ENCODE measurements around the gene SPHKAP.
"Not testable (repeated sequence)": the region's sequence is repeated elsewhere in the genome, so short reads cannot be mapped to it uniquely, and the experiment has no call there.

SPHKAP gene

GRCh38 chr2:228039752-228040534 is 141.5 kb downstream of the SPHKAP start:
- DNase-seq (ENCODE audit: low read depth in 2 of 2), result no peak

- no peak for DNase-seq (ENCODE audit: low read depth in 2 of 2)
Measured at GRCh38 chr2:228038967-228039366, 142.5 kb downstream of the SPHKAP start.

- no peak for DNase-seq (ENCODE audit: low read depth in 2 of 2)
Measured at GRCh38 chr2:228037915-228038314, 143.6 kb downstream of the SPHKAP start.

GRCh38 chr2:228023619-228024018 is 157.9 kb downstream of the SPHKAP start:
- no peak for DNase-seq (ENCODE audit: low read depth in 2 of 2)

- DNase-seq (ENCODE audit: low read depth in 2 of 2), result no peak
Measured at GRCh38 chr2:228018311-228018710, 163.2 kb downstream of the SPHKAP start.

- DNase-seq (ENCODE audit: low read depth in 2 of 2), result no peak
Measured at GRCh38 chr2:228017784-228018183, 163.7 kb downstream of the SPHKAP start.

DNA sequence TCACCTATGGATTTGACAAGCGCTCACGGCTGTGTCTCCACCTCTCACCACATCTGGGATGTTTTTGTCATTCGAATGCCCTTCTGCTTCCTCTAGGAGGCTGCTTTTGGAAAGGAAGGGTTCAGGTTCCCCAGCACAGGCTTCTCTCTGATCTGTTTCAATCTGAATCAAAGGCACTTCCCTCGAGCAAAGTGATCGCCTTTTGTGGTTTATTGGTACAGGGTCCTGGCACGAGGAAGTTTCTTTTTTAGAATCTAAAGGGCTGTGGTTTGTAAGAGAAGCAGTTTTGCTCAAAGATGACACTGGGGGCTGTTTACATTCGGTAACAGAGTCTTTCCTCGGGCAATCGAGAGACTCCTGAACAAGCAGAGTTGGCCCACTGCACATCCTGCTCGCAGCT is 165.1 kb downstream of the SPHKAP start:
- no peak for DNase-seq (ENCODE audit: low read depth in 2 of 2)

DNA sequence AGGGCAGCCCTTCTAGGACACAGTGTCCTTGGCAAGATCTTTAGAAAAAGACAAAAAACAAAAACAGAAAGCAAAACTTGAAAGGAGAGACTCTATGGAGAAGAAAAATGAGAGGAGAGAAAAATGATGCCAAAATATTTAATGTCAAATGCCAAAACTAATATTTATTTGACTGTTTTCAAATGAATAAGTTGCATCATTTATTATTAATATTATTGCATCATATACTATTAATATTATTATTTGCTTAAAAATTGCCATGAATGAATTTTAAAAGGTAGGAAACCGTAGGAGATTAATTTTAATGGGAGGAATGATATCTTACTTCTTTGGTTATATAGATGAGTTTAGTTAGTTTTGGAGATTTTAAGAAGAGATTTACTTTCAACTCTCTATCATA is 165.7 kb downstream of the SPHKAP start:
- DNase-seq (ENCODE audit: low read depth in 2 of 2), result no peak

DNA sequence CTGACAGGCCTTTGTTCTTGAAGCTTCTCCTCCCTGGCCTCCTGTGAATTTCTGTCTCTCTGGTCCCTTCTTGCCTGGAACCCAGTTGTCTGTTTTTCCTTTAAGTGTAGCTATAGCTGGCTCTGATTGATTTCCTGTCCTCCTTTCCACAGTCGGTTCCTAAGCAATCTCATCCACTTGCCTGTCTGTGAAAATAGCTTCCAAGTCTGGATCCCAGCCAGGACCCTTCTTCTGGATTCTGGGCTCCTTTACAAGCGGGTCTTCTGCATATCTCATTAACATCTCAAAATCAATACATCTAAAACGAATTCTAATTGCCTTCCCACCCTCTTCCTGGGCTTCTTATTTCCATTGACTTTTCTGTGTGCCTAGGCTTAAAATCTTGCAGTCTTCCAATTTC is 185.1 kb downstream of the SPHKAP start:
- no peak for DNase-seq (ENCODE audit: low read depth in 2 of 2)

- DNase-seq (ENCODE audit: low read depth in 2 of 2), result no peak
Measured at GRCh38 chr2:227990937-227991336, 190.6 kb downstream of the SPHKAP start.

GRCh38 chr2:227973241-227973640 is 208.2 kb downstream of the SPHKAP start:
- DNase-seq (ENCODE audit: low read depth in 2 of 2), result no peak

DNA sequence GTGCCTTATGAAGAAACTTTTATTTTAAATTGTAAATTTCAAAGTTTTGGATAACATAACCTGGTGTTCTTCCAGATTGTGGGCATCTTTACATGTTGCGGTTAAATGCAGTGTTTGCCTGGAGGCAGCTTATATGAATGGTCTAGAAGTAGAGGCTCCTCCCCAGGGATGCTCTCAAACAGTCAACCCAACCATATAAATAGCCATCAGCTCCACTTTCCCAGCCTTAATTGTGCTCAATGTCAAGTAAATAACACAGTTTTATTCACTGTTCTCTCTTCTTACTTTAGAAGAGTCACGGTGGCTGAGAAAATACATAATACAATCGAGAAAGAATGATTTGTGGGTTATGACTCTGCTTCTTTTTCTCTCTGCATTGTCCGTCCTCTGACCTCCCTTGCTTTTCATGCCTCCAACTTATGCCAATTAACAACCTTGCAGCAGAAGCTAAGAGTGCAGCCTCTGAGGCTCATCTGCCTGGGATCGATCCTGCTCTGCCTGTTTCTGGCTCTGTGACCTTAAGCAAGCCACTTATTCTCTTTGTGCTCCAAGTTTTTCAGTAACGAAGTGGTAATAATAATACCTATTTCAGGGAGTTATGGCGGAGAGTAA is 209.8 kb downstream of the SPHKAP start:
- DNase-seq (ENCODE audit: low read depth in 2 of 2), result no peak

DNA sequence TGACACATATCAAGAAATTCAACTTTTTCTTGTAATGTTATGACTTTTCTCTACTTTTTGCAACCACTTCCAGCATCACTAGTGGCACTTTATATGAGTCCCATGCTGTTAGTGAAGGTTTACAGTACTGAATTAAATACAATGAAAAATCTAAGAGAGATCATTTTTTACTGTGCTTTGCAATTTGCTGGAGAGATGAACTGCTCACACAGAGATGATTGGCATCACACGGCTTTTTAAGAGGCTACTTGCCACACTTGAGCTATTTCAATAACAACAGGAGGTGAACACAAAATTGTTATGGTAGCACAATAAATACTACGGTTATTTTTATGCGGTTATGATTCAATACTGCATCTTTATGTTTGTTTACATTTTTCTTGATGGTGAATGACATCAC is 221.2 kb downstream of the SPHKAP start:
- no peak for DNase-seq (ENCODE audit: low read depth in 2 of 2)

GRCh38 chr2:227942965-227943364 is 238.5 kb downstream of the SPHKAP start:
- DNase-seq (ENCODE audit: low read depth in 2 of 2), result no peak

- DNase-seq (ENCODE audit: low read depth in 2 of 2), result no peak
Measured at GRCh38 chr2:227942021-227942420, 239.5 kb downstream of the SPHKAP start.

DNA sequence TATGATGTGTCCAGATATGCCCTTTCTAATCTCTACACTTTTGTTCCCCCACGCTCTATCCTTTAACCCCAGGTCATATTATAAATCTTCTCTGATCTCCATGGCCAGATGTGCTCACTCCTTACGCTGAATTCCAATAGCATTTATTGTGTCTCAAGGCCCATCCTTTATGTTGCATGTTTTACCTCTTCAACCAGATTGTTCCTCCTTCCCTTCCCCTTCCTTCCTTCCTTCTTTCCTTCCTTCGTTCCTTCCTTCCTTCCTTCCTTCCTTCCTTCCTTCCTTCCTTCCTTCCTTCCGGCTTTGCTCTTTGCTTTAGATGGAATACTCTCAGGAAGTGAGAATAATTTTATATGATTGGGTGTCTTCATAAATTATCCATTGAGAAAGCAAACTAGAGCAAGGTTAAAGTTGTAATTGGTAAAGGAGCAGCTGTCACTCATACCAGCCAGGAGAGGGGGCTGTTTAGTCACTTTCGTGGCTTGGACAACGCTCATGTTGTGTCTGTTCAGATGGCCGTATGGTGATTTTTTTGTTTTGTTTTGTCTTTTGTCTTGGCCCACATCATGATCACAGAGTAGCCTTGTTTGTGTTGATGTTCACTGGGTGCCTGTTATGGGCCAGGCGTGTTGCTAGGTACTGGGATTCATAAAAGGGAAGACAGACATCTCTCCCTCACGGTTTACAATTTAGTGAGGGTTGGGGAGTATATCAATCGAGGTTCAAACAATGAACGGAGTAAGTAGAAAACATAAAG is 242.0 kb downstream of the SPHKAP start:
- DNase-seq (ENCODE audit: low read depth in 2 of 2), result no peak

DNA sequence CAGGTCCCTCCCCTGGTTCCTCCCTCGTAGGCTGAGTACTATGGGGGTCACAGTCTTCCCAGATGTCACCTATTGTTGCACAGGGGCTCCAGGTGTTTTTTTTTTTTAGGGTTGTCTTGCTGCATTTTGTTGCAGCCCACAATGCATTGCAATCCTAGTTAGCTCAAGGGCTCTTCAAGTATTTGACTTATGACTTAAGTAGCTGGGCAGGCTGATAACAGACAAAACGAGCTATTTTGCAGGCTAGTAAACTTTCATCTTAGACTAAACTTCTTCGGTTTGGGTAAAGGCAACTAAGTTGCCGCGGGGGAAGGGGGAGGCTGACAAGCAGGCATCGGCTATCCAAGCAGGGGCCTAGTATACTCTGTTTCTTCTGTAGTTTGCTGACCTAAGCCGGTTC is 245.2 kb downstream of the SPHKAP start:
- not testable (repeated sequence) for DNase-seq (ENCODE audit: low read depth in 2 of 2)

DNA sequence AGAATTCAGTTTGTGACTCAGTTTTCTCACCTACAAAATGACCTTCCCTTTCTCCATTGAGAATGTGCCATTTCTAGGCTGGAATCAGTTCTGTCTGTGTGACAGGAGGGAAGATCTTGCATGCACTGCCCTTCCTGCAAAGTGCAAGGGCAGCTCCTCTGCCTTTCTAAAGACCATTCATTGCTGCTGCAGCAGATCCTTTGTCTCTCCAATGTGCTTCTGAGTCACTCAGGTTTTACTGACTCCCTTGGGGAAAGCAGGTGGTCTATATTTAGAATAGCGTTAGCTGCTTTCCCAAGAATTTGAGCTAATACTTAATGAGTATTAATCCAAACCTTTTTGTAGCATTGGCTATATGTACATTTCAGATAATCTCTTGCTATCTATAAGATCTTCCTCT is 247.6 kb downstream of the SPHKAP start:
- no peak for DNase-seq (ENCODE audit: low read depth in 2 of 2)

- DNase-seq (ENCODE audit: low read depth in 2 of 2), result no peak
Measured at GRCh38 chr2:227932403-227932802, 249.1 kb downstream of the SPHKAP start.

DNA sequence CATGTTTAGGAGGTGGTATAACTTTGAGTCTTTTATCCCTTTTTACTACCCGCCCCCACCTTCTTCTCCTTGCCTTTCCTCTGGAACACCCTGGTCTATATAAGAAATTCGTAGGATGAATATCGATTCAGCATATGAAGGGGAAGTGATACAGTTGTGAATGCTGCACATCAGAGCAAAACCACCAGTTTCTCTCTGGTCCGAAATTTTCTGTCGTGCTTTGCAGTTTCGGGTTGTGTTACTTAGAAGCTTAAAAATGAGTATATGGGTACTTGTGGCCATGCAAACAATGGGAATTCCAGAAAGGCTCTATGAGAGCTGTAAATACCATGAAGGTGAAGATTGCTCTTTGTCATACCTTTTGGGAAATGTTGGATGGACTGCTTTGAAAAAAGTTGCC is 249.5 kb downstream of the SPHKAP start:
- no peak for DNase-seq (ENCODE audit: low read depth in 2 of 2)

All from stimulated activated CD8-positive, alpha-beta memory T cell treated with anti-CD3 and anti-CD28 coated beads, Interleukin-15, amount 100 ng/mL, for 4 hours (primary cell).